ENCODE results near the gene FRAS1.

GRCh38 chr4:78519962-78520361 is 462.8 kb downstream of the FRAS1 start:
- TF ChIP-seq FOXK1 (CRISPR knock-in tag; IDR thresholded peaks at IDR 0.05) = no peak
- no peak for TF ChIP-seq CTCF (IDR thresholded peaks at IDR 0.05)
- no peak for TF ChIP-seq SMAD4 (CRISPR knock-in tag; IDR thresholded peaks at IDR 0.05)
- no peak for TF ChIP-seq ERG (CRISPR knock-in tag; IDR thresholded peaks at IDR 0.05)
- no peak for TF ChIP-seq ATF3 (CRISPR knock-in tag; conservative IDR thresholded peaks at IDR 0.05)

Data from WTC11 (cell line).